HG02970 (cell line): Measurements from ENCODE around the gene TBC1D9B.

ENCODE experiments used
- ATAC-seq: cut with Tn5 transposase; IDR thresholded peaks from one replicate; pipeline ENCODE4 v1.9.1; 2021; ENCODE audit warnings: mild to moderate bottlenecking, moderate library complexity, moderate number of reproducible peaks; ENCODE audit not compliant: unreplicated experiment, low FRiP score

The TBC1D9B gene

DNA sequence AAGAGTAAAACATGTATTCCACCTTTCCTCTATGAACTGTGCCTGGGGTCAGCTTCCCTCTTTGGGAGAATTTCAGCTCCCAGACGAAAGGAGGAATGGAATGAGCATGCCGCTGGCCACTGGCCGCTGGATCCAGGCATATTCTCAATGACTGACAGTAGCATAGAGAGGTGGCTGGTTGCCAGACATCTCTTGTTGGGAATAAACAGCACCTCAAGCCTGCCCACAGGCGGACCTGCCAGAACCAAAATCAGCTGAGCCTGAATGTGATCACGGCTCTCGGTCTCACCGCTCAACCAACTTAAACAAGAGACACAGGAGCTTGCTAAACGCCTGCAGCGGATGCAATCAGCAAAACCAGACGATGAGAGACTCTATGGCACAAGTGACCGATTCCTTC, 20.6 kb downstream of the TBC1D9B start:
- no peak for ATAC-seq

DNA sequence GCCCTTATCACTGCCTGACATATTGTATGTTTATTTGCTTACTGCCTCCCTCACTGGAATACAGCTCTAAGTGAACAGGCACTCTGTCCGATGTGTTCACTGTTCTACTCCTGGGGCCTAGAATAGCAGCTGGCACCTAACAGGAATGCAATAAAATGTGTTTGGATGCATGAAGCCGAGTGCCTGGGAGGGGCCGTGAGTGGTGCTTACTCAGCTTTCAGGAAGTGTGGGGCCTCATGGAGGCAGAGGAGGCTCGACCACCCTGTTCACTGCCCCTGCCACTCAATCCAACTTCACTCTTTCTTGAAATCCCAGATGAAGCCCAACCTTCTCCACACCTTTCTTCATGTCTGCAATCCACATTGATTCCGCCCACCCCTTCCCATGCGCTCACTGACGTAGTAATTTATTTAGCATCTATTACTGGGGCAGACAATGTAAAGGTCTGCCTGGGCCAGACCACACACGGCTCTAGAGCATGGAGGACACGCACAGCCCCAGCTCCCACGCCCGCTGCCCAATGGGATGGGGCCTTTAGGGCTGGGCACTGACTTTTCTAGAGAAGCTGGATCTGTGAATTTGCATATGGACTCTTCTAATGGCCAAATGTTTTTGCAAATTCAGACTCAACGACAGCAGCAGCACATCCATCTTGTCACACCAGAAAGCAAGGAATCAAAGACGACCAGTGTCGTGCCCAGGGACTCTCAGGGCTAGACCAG, 21.3 kb downstream of the TBC1D9B start:
- ATAC-seq, result no peak

DNA sequence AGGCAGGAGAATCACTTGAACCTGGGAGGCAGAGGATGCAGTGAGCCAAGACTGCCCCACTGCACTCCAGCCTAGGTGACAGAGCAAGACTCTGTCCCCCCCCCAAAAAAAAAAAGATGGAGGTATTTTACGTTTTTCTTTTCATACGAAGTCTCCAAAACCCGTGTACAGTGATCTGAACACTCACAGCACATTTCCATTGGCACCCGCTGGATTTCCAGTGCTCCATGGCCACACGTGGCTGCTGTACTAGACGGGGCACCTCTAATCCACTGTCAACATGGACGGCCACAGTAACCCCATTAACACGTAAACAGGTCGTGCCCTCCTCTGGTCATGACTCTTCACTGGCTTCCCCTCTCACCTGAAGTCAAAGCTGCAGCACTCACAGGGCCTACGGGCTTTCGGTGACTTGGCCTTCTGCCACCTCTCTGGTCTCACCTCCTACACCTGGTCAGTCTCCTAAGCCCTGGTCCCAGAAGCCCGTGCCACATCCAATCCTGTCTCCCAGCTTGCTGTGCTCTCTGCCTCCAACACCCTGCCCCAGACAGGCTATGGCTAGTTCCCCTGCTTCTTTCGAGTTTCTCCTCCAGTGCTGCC, 22.1 kb downstream of the TBC1D9B start:
- no peak for ATAC-seq

DNA sequence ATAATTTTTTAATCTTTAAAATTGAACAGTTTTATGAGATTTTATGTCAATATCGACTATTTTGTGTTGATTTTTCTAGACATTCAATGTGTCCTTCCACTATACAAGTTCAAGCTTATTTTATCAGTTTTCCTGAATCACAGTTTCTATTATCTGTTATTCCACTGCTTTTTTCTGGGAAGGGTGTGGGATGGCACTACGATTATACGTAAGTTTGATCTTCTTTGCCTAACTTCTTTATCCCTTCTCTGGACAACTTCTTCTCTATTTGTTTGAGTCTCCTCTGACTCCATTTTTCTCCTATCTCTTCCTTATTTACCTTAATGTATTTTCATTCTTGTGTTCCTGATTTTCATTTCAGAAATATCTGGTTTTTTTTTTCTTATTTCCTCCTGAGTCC, 24.5 kb downstream of the TBC1D9B start:
- ATAC-seq, result no peak

DNA sequence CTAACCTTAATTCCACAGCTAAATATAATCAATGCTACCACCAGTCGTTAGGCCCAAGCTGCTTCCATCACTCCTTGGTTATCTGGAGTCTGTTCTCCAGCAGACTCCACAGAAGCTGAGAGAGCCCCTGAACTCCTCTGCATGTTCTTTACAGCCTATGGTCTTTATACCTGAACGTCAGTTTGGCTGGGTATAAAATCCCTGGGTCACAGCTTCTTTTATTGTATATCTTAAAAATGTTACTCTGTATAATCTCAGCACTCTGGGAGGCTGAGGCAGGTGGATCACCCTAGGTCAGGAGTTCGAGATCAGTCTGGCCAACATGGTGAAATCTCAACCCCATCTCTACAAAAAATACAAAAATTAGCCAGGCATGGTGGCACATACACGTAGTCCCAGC, 25.4 kb downstream of the TBC1D9B start:
- no peak for ATAC-seq

DNA sequence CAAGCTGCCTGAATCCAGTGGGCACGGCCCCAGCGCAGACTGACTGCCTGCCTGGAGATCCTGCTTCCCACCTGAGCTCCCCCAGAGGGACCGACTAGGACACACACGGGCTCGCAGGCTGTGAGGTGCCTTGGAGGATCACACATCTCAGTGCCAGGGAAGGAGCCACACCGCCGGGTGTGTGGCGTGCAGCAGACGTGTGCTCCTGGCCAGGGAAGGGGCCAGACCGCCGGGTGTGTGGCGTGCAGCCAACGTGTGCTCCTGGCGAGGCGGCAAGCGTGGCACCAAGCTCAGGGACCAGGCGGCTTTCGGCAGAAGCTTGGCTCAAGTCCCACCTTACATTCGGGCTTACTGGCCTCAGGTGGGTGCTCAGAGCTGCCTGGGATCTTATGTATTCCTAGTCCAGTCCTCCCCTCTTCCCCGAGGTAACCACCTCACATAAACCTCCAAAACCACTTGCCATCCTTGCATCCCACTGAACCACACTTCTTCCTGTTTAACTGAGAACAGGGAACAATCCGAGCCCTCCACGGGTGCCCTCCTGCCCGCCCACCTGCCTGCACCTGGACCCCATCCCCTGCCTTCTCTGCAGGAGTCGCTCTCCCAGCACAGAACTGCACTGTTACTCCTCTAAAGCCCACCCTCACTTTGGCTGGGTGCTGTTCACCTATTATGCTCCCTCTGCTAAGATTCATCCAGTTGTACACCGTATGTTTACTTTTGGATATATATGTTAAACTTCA, 26.7 kb downstream of the TBC1D9B start:
- ATAC-seq, result no peak

DNA sequence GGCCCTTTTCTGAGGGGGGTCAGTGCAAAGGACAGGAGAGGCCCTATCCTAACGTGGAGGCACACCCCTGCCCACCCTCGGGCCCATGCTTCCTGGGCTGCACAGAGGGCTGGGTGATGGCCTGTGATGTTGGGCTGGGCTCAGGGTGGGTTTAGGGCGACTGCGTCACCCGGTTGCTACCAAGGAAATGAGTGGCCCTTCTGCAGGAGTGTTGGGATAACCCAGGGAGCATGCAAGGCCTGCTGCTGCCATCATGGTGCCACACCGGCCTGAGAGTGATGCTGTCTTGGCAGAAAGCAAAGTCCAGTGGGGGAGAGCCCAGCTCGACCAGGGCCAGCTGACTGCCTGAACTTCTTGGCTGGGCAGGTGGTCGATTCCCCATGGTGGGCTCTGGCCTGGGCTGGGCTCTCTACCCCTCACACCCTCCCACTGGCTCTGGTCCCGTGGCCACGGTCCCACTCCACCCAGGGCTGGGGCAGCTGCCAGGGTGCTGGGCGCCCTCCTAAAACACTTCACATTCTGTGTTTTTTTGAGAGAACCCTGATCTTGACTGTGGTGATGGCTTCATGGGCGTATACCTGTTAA, 27.5 kb downstream of the TBC1D9B start:
- ATAC-seq, result no peak

DNA sequence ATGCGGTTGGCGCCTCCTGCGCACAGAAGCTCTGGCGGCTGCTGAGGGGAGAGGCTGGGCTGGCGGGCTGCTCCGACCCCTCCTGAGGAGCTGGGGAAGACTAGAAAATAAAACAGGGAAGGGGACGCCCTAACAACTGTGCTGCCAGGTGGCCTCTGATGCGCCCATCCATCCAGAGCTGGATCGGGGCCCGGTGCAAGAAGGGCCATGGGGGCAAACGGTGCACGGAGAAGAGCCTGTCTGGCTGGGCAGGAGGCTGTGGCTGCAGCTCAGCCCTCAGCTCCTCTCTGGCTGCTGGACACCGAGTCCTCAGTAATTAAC, 28.0 kb downstream of the TBC1D9B start:
- ATAC-seq, result no peak

DNA sequence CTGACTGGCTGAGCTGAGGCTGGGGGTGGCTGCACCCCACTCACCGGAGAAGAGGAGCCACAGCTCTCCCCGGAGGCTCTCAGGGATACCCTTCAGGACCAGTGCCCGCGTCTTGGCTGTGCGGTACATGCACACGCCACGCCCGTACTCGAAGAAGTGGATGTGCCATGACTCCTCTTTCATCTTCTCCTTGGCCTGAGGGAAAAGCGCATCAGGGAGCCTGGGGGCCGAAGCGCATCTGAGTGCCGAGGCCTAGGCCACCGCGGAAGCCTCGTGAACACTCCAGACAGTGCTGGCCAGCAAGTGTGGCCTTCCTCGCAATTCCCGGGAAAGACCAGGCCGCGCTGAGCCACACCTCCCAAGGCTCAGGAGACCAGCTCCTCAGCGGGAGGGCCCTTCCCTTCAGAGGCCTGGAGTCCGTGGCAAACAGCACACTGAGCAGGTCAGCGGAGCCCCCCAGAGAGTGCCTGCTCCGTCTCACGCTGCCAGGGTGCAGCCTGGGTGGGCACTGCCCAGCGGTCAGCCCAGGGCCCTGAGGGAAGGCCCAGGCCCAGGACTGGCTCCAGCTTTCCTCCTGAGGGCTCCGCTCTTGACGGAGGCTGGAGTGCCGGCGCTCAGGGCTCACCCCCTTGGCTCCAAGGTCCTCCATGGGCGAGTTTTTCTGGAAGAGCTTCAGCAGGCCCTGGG, 28.6 kb downstream of the TBC1D9B start:
- no peak for ATAC-seq

DNA sequence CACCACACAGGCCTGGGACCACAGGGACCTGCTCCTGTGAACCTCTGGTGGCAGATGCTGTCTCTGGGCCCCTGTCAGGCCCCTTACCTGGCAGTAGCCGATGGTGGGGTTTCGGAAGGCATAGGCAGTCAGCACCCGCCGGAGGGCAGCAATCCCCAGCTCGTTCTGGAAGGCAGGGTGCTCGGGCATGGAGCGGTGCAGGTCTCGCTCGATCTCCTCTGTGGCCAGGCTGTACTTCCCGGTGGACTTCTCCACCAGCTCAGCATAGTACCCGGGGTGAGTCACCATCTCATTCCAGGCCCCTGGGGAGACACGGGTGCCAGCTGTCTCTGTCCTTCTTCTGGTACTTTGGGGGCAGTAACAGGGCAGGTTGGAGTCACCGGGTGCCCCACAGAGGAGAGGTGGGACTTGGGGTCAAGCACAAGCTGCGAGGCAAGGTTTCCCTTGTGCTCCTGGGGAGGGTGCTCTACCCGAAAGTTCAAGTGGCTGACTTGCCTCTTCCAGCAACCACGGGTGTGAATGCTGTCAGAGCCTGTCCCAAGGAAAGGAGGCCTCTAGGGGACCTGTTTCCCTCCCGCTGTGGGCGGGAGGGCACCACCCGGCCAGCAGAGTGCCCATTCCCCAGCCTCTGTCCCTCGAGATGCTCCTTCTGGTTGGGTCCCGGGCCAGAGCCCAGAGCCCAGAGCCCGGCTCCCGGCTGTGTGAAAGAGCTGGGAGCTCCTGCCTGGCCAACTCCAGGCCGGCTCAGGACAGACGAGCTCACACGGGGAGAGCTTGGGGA, 29.3 kb downstream of the TBC1D9B start:
- no peak for ATAC-seq

DNA sequence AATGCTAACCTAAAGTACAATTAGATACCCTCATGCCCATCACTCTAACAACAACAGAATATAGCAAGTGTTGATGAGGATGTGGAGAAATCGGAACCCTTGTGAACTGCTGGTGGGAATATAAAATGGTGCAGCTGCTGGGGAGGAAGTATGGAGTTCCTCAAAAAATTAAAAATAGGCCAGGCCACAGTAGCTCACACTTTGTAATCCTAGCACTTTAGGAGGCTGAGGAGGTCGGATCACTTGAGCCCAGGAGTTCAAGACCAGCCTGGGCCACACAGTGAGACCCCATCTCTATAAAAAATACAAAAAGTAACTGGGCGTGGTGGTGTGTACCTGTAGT, 31.1 kb downstream of the TBC1D9B start:
- no peak for ATAC-seq

DNA sequence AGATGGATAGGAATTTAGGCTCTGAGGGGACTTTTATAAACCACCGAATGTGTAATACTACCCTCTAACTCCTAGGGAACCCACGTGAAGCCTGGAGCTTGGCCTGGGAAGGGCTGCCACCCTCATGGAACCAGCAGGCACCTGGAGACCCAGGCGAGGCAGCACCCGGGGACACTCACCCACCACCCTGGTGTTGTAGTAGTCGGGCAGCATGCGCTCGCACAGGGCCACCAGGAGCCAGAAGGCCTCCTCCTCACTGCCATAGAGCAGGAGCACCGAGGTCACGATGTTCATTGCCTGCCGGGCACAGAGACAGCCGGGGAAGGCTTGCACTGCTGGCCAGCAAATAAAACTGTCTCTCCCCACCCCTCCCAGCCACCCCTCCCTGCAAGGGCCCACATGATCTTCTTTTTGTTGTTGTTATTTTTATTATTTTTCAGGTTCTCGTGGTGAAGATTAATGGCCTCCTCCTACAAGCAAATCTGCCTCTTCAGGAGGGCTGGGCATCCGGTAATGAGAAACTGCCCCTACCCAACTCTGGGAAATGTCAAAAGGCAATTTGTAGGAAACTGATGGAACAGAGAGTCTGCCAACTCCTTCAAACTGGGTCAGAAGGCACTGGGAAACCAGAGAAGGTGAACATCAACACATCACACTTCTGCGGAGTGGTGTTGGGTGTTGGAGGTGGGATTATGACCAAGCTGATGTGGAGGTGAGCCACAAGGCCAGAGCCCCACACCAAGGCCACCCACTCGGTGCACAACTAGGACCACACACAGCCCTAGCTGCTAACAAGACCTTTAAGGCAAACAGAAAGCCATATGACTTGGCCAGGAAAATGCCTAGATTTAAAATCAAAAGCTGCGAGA, 31.7 kb downstream of the TBC1D9B start:
- ATAC-seq, result no peak

DNA sequence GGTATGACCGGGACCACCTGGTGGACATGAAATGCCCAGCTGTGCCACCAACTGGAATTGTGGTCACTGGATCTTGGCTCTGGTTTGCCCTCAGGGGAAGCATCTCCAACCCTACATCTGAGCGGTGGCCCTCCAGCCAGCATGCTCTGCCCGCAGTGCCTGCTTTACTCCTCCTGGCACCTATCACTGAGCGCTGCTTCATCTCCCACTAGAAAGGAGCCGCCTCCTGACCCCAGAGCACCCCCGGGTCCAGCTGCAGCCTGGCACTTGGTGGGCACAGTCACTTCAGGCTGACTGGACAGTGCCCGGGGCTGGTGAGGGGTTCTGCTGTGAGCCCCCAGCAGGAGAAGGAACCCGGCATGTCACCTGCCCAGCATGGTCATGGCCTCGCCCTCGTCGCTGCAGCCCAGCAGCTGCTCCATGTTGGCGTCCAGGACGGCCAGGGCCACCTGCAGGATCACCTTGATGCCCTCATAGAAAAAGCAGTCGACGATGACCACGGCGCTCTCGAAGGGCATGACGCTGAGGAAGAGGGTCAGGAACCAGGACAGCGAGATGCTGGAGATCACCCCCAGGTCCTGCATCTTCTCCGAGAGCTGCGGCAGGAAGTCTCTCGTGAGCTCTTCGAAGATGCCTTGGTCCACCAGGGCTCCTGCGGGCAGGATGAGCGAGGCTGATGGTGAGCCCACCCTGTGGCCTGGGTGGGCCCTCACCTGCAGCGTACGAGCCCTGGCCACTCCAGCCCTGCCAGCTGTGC, 33.0 kb downstream of the TBC1D9B start:
- ATAC-seq, result no peak

DNA sequence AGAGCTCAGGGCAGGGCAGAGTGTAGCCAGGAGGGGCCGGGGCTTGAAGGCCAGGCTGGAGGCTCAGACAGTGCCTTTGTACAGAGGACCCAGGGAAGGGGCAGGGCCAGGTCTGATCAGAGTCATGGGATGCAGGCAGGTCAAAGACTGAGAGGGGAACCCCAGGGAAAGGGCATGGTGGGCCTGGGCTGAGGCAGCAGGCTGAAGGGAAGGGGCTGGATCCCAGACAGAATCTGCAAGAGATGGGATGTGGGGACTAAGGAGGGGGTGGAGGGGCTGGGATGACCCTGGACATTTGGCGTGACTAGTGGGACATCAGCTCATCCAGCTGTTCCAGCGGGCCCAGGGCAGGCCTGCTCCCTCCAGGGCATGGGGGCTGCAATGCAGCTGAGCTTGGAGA, 33.6 kb downstream of the TBC1D9B start:
- no peak for ATAC-seq

DNA sequence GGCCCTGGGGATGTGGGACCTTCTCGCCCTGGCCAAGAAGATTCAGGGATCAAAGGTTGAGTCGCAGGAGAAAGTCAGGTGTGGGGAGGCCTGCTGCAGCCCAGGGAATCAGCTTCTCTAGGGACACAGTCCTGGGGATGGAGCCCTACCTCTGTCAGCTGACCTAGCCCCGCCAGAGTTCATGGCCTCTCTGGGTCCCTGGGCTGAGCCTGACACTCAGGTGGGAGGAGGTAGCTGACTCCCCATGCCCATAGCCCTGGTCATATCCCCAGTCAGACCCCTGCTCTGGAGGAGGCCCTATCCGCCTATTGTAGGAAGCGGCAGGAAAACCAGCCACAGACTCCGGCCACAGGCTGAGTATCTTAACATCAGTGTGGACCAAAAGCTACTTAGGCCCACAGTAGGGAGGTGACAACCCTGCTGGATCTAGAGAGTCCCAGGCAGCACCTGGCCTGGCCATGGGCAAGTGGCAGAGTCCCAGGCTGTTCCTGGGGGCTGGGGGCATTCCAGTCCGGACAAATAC, 34.0 kb downstream of the TBC1D9B start:
- no peak for ATAC-seq

DNA sequence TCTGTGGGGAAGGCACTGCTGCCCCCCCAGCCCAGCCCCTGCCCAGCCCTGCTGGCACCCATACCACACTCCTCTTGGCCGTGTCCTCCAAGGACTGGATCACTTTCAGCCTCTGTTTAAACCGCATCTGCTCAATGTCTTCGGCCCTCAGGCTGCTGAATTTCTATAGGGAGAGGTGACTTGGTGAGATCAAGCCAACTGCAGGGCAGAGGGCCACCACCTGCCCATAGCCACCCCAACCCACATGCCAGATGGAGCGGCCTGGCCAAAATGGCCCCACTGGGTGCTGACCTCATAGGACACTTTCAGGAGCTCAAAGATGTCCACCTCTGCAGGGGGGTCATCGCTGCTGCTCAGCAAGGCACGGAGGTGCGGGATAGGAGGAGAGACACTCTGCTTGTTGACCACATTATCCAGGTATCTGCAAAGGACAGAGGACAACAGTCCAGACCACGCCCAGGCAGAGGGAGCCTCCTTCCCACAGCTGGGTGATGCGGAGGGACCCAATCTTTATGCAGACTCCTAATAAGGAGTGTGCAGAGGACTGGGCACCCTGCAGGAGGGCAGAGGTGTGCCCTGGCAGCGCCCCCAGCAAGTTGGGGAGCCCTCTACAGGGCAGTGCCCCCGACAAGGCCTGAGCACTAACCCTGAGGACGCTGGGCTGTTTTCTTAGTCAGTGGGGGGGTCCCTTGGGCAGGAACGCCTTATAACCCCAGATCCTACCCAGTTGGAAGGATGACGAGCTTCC, 34.7 kb downstream of the TBC1D9B start:
- ATAC-seq, result no peak

DNA sequence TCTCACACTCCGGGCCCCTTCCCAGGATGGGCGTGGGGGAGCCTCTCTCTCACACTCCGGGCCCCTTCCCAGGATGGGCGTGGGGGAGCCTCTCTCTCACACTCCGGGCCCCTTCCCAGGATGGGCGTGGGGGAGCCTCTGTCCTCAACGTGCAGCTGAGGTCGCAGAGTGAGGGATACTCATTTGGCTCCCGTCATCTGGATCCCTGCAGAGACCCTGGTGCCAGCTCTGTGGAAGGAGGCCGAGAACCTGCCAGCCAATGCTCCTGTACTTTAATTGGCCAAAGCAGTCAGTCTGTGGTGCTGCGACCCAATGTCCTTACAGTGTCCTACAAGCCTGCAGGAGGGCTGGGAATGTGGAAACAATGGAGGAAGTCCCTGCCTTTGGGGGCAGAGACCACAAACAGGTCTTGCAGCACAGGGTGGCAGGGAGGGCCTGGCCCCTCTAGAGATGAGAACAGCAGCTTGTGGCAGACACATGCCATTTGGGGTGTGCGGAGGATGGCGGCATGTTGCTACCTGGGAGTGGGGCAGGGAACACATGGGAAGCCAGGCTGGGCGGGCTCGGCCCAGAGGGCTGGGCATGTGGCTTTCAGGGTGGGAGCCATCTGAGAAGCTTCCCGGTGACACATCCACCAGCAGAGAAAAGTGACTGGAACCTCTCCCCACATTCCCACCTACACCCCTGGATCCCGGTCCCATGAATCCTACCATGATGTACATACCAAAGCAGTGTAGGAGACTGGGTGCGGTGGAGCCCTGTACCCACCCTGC, 35.5 kb downstream of the TBC1D9B start:
- no peak for ATAC-seq
